Measurements from ENCODE around the gene IFNL2.
"Not testable (repeated sequence)": the region's sequence is repeated elsewhere in the genome, so short reads cannot be mapped to it uniquely, and the experiment has no call there.

IFNL2 gene

GRCh38 chr19:39264306-39265290 lies 3.6 kb upstream of the IFNL2 start:
- H3K4me3 ChIP-seq (ENCODE audit: low read depth, low read length) = no peak overlapping the region
- ChIA-PET POLR2A (no interaction called here), CTCF (interaction anchor here (1.0 kb wide), 1 partner anchor 142 kb away, joined by 3 read pairs; no protein-coding TSS in a partner anchor)

GRCh38 chr19:39265321-39265916 lies 2.8 kb upstream of the IFNL2 start:
- TF ChIP-seq CTCF (IDR thresholded peaks at IDR 0.05; ENCODE audit: insufficient read depth, low read length, missing control alignments) = no peak
- no peak overlapping the region for H3K4me3 ChIP-seq (ENCODE audit: low read depth, low read length)
- CTCF ChIA-PET = no interaction called here
- no peak for DNase-seq (ENCODE audit: low read depth, low spot score)
- POLR2A ChIA-PET = no interaction called here

More at GRCh38 chr19:39264306-39265290, 3.6 kb upstream of the IFNL2 start:
- no peak for TF ChIP-seq CTCF (IDR thresholded peaks at IDR 0.05; ENCODE audit: insufficient read depth, low read length, missing control alignments)
- no peak for DNase-seq (ENCODE audit: low read depth, low spot score)

- H3K4me3 ChIP-seq (ENCODE audit: low read depth, low read length); DNase-seq (ENCODE audit: low read depth, low spot score); CTCF ChIA-PET; POLR2A ChIA-PET: not testable (repeated sequence)
Measured at GRCh38 chr19:39268531-39269223, 481 bp downstream of the IFNL2 start.

GRCh38 chr19:39269369-39269768 lies 1.2 kb downstream of the IFNL2 start:
- DNase-seq (ENCODE audit: low read depth, low spot score); H3K4me3 ChIP-seq (ENCODE audit: low read depth, low read length); CTCF ChIA-PET; POLR2A ChIA-PET: not testable (repeated sequence)

- DNase-seq (ENCODE audit: low read depth, low spot score) = no peak
- ChIA-PET POLR2A (no interaction called here), CTCF (no interaction called here)
- H3K4me3 ChIP-seq (ENCODE audit: low read depth, low read length) = no peak overlapping the region
- TF ChIP-seq CTCF (IDR thresholded peaks at IDR 0.05; ENCODE audit: insufficient read depth, low read length, missing control alignments) = no peak
Measured at GRCh38 chr19:39270036-39270871, 2.1 kb downstream of the IFNL2 start.

- POLR2A ChIA-PET; CTCF ChIA-PET; H3K4me3 ChIP-seq (ENCODE audit: low read depth, low read length); DNase-seq (ENCODE audit: low read depth, low spot score): not testable (repeated sequence)
Measured at GRCh38 chr19:39273859-39274258, 5.7 kb downstream of the IFNL2 start.

- ChIA-PET CTCF (no interaction called here), POLR2A (no interaction called here)
- H3K4me3 ChIP-seq (ENCODE audit: low read depth, low read length) = no peak overlapping the region
- DNase-seq (ENCODE audit: low read depth, low spot score) = no peak
- TF ChIP-seq CTCF (IDR thresholded peaks at IDR 0.05; ENCODE audit: insufficient read depth, low read length, missing control alignments) = no peak
Measured at GRCh38 chr19:39275578-39275977, 7.4 kb downstream of the IFNL2 start.
